Psoas muscle (tissue), 8 donors: ENCODE data around the gene SLC35G2. TPM values are rescaled to one million over a fixed set of nuclear protein-coding genes. Genes with fewer than 3 reads are reported as not detected.

Experiments used
- ATAC-seq, 4 donors: fragments of 200-7000 bp; cut with Tn5 transposase; one replicate each; pipeline ENCODE4 v1.9.1; 2020; ENCODE audit warnings: moderate library complexity in 3 of 4, mild to moderate bottlenecking in 2 of 4
- DNase-seq, 2 donors: peaks; one replicate each; pipeline ENCODE4 v3.0.0-alpha.2; 2020
- H3K27ac ChIP-seq: fragments of 200-600 bp; one replicate; pipeline ENCODE4 v1.8.0; 2022
- H3K27me3 ChIP-seq, 3 donors: fragments of 200-600 bp in 1 of 3; one replicate each; pipeline versions ENCODE4 v1.6.1 to v1.8.0; 2013 to 2022; ENCODE audit warnings: low read length in 2 of 3, mild to moderate bottlenecking in 2 of 3, moderate library complexity in 1 of 3; ENCODE audit not compliant: insufficient read depth in 3 of 3
- H3K36me3 ChIP-seq, 2 donors: fragments of 200-600 bp in 1 of 2; one replicate each; pipeline versions ENCODE4 v1.6.1 to v1.8.0; 2013 to 2022; ENCODE audit warnings: low read depth in 1 of 2, mild to moderate bottlenecking in 1 of 2, moderate library complexity in 1 of 2; ENCODE audit not compliant: insufficient read depth in 1 of 2
- H3K4me1 ChIP-seq: fragments of 200-600 bp; one replicate; pipeline ENCODE4 v1.8.0; 2022
- H3K4me3 ChIP-seq: fragments of 200-600 bp; one replicate; pipeline ENCODE4 v1.8.0; 2022; ENCODE audit warnings: mild to moderate bottlenecking
- H3K9me3 ChIP-seq: fragments of 200-600 bp; one replicate; pipeline ENCODE4 v1.8.0; 2022
- WGBS, 3 donors: extraction: QIAGEN DNeasy Blood & Tissue Kit; methylation state at CpG; one replicate each; pipeline versions ENCODE4 v1.1.6 to v1.1.7; 2013; 5-methylcytosine and 5-hydroxymethylcytosine counted together
- intact Hi-C, 2 donors: fragments of 100-400 bp; cut with DNase I; formaldehyde crosslinking; loops; one replicate each; pipeline versions ENCODE4 v1.11.0 to v1.14.2; 2022
- polyA plus RNA-seq, 3 donors: library from polyadenylated mRNA; stranded (reverse); fragments of 200-250 nt; gene quantifications; one replicate each; pipeline ENCODE4 v1.2.3, GENCODE V29; 2013
- total RNA-seq, 4 donors: library from RNA; stranded (reverse); fragmentation: NEBNext Ultra II Directional in 2 of 4; extraction: Animal tissue kit (Norgen Biotek cat#: 25700) in 2 of 4; gene quantifications; one replicate each; pipeline versions ENCODE4 v1.2.1 to v1.2.4, GENCODE V29; 2021 to 2023
- TF ChIP-seq, protein P1 (sequence below): fragments of 200-600 bp; IDR thresholded peaks from one replicate; pipeline ENCODE4 v1.8.0; 2022; ENCODE audit warnings: antibody characterized with exemption
- donor health status: healthy with polysubstance abuse.
- donor health status: DM: no; HTN: no; CAD: no; lungs with moderate emphysema.
- donor health status: Bipolar disorder and iron deficiency.
- donor health status: healthy.
- donor health status: DM: yes; HTN: yes; CAD: no.
- donor health status: DM: no; HTN: no; CAD: no.
- donor health status: DM: no; HTN: no; CAD: no.
- donor health status: DM: yes; HTN: yes; CAD: no.

The SLC35G2 gene
- total and polyA plus RNA-seq, 7 donors = 0.69 to 2.5 (median 1.5) TPM

DNA sequence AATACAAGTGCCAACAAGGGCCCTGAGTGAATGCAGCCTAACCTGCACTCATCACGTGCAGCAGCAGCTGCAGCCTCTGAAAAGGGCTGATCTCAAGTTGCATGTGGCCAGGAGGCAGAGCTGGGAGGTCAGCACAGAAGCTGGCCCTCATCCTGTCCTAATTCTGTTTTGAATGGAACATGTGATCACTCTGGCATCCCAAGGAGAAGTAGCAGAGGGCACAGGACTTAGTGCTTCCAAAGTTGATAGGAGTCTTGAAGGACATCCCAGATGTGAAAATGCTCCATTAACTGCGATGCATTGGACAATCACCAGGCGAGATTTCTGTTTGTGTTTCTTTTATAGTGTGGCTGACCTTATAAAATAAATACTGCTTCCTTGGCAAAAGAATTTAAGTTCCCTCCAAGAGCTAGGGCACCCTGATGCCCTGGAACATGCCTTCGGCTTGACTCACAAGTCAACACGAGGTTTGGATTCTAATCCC, 35.2 kb upstream of the SLC35G2 start:
- WGBS, 3 donors = 43 to 58% (median 51%) methylated on average over 5 of the region's 5 CpGs
- no peaks in the 10 kb centered on the region for H3K36me3 ChIP-seq

DNA sequence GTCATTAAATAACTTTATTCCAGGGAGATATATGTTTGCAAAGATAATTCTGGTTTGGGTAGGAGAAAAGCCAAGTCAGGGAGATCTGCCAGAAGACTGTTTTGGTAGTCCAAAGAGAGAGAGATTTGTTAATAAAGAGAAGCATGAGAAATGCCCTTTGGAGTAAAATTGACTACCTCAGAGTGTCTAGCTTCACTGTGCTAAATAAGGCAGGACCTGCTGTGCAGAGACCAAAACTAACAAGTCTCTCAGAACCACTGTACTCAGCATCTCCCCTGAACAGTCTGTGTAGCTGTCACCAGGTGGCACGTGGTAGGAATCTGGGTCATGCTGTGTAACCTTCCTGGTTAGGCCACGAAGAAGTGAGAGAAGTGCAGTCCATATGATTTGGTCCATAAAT, 31.6 kb upstream of the SLC35G2 start:
- intact Hi-C loops = no loop called here
- H3K36me3 ChIP-seq = no peaks in the 10 kb centered on the region
- peak overlapping the region; percentile 46 for H3K4me3 ChIP-seq
- peak; percentile 75 to 90 (median 86) for ATAC-seq
- no peaks in the 10 kb centered on the region for H3K9me3 ChIP-seq
- 19 to 34% (median 31%) methylated on average over 2 of the region's 2 CpGs for WGBS, 3 donors
- H3K27ac ChIP-seq = peak overlapping the region; percentile 37
- no peaks in the 10 kb centered on the region for H3K27me3 ChIP-seq
- H3K4me1 ChIP-seq = peaks cover 20% of the 10 kb centered on the region
- TF ChIP-seq, protein P1, sequence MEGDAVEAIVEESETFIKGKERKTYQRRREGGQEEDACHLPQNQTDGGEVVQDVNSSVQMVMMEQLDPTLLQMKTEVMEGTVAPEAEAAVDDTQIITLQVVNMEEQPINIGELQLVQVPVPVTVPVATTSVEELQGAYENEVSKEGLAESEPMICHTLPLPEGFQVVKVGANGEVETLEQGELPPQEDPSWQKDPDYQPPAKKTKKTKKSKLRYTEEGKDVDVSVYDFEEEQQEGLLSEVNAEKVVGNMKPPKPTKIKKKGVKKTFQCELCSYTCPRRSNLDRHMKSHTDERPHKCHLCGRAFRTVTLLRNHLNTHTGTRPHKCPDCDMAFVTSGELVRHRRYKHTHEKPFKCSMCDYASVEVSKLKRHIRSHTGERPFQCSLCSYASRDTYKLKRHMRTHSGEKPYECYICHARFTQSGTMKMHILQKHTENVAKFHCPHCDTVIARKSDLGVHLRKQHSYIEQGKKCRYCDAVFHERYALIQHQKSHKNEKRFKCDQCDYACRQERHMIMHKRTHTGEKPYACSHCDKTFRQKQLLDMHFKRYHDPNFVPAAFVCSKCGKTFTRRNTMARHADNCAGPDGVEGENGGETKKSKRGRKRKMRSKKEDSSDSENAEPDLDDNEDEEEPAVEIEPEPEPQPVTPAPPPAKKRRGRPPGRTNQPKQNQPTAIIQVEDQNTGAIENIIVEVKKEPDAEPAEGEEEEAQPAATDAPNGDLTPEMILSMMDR = no peak
- no peak for DNase-seq

More for the DNA sequence above, 35.2 kb upstream of the SLC35G2 start:
- Histone ChIP-seq H3K27ac (no peak overlapping the region), H3K27me3 (no peaks in the 10 kb centered on the region), H3K9me3 (no peaks in the 10 kb centered on the region), H3K4me3 (no peak overlapping the region), H3K4me1 (peaks cover 20% of the 10 kb centered on the region)
- intact Hi-C loops = no loop called here
- DNase-seq = no peak
- TF ChIP-seq, protein P1 = no peak
- ATAC-seq = peak in 1 of 4 donors; percentile 54

DNA sequence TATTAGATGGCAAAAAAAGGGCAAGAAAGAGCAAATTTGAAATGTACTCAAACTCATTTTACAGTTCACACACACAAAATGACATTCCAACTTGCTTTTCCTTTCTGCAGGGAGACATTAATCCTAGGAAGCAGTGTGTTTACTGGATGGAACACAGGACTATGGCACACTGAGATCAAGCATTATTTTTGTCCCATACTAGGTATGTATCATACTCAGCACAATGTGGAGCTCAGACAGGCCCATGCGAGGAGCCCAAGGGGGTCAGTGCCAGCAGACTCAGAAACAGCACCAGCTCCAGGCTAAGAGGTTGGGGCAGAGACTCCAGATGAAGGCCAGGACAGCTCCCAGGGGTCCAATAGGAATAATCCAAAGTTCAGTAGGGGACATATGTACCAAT, 30.8 kb upstream of the SLC35G2 start:
- Histone ChIP-seq H3K9me3 (no peaks in the 10 kb centered on the region), H3K4me1 (peaks cover 20% of the 10 kb centered on the region), H3K27ac (no peak overlapping the region), H3K27me3 (no peaks in the 10 kb centered on the region), H3K36me3 (no peaks in the 10 kb centered on the region), H3K4me3 (no peak overlapping the region)
- DNase-seq (no peak), ATAC-seq (peak in 3 of 4 donors; percentile 16 to 58 (median 54))
- intact Hi-C loops = no loop called here
- TF ChIP-seq, protein P1 = no peak
- 32 to 89% (median 48%) methylated on average over 1 of the region's 1 CpG for WGBS, 3 donors

DNA sequence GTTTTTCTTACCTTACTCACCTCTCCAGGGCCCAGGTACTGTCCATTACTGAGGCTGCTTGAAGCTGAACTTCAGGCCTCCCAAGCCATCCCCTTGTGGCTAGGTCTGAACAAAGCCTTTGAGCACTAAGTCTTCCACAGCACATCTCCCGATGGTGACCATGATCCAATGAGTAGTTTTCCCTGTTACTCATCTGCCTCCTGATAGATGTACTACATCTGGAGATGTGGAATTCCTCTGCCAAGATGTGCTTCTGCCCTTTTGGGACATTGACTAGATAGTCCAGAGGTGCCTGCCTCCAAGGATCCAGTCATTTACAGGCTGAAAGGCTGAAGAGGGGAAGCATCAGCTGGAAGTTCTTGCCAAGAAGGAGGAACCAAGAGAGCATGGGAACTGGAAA, 28.9 kb upstream of the SLC35G2 start:
- WGBS, 3 donors = 77 to 82% (median 81%) methylated on average over 1 of the region's 1 CpG
- H3K4me3 ChIP-seq = no peak overlapping the region
- no peaks in the 10 kb centered on the region for H3K9me3 ChIP-seq
- no peaks in the 10 kb centered on the region for H3K36me3 ChIP-seq
- no peak for DNase-seq
- intact Hi-C loops = no loop called here
- no peak overlapping the region for H3K27ac ChIP-seq
- H3K27me3 ChIP-seq = no peaks in the 10 kb centered on the region
- TF ChIP-seq, protein P1 = no peak
- no peak for ATAC-seq
- H3K4me1 ChIP-seq = peaks cover 14% of the 10 kb centered on the region

DNA sequence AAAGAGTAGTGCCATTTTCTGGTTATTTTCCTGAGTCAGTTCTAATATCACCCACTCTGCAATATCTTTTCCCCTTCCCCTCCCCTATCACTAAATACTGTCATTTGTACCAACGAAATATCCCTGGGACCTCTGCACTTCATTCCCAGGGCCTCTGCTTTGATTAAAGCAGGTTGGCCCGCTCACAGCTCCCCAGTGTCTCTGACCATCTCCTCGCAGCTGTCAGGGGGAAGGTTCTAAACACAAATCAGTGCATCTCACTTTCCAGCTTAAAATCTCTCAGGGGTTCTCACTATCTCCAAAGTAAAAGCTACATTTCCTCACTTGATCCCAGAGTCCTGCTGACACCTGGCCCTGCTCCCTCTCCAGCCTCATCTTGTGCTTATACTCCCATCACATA, 28.1 kb upstream of the SLC35G2 start:
- Histone ChIP-seq H3K27me3 (no peaks in the 10 kb centered on the region), H3K27ac (no peak overlapping the region), H3K9me3 (no peaks in the 10 kb centered on the region), H3K4me1 (peaks cover 14% of the 10 kb centered on the region), H3K36me3 (no peaks in the 10 kb centered on the region), H3K4me3 (no peak overlapping the region)
- intact Hi-C loops = no loop called here
- no peak for DNase-seq
- 54 to 68% (median 67%) methylated on average over 3 of the region's 3 CpGs for WGBS, 3 donors
- ATAC-seq = no peak
- TF ChIP-seq, protein P1 = no peak
